Muscle of arm (tissue), 12 donors: ENCODE data around the gene ABLIM1. TPM values are rescaled to one million over a fixed set of nuclear protein-coding genes. Genes with fewer than 3 reads are reported as not detected.

Experiments used
- DNase-seq: peaks from one replicate; pipeline ENCODE4 v3.0.0-alpha.2; 2013
- polyA plus RNA-seq, 12 donors: library from polyadenylated mRNA; unstranded; fragments of 120-200 nt; gene quantifications; one replicate each; pipeline ENCODE4 v1.2.1, GENCODE V29; 2013; ENCODE audit not compliant: insufficient read length in 12 of 12

The ABLIM1 gene
- polyA plus RNA-seq, 12 donors: 44.3 to 111 (median 60.8) TPM; not detected in 1

DNA sequence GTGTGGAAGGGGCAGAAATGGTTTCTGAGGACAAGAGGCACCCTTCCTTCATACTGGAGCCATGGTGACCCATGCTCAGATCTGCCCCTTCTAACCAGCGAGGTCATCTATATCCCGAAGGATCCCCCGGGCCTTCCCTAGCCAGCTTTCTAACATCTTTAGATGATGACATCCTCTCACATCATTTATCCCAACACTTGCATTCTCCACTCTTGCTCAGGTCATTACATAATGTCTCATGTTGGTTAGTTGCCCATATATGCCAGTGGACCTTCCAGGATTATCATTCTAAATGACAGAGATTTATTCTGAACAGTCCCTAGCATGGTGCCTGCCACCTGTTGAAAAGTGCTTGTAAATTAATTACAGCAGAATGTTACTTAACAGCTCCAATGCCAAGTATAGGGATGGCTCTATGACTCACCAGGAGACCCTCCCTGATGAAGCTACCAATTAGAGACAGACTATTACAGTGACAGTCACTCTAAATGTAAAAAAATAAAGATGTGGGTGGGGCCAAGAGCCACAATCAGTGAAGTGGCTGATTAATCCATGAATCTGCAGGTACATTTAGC lies 22.6 kb upstream of the ABLIM1 start:
- no peak for DNase-seq

DNA sequence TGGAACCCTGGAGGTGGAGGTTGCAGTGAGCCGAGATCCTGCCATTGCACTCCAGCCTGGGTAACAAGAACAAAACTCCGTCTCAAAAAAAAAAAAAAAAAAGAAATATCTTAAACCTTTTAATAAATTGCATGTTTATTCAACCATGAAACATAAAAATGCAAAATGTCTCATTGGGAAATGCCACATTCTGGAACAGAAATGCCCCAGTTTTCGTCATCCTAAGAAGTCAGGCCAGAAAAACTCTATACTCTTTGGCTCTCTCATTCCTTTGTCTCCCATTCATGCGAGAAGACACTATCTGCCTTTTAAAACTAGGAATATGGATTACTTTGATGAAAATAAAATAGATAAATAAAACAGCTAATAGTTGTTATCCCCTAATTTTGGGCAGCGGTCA lies 21.5 kb upstream of the ABLIM1 start:
- no peak for DNase-seq

DNA sequence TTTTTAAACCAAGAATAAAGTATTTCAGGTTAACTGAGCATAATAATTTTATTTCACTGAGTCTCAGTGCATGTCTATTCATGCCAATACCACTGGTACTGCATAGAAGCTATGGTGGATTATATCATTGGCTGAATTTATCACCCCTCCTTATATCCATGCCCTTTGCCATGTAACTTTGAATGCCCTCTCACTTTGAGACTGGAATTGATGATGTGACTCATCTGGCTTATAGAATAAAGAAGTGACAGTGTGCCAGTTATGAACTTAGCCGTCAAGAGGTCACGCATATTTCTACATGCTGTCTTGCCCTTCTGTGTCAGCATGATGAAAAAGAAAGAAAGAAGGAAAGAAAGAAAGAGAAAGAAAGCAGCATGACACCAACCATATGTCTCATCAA lies 20.7 kb upstream of the ABLIM1 start:
- no peak for DNase-seq

DNA sequence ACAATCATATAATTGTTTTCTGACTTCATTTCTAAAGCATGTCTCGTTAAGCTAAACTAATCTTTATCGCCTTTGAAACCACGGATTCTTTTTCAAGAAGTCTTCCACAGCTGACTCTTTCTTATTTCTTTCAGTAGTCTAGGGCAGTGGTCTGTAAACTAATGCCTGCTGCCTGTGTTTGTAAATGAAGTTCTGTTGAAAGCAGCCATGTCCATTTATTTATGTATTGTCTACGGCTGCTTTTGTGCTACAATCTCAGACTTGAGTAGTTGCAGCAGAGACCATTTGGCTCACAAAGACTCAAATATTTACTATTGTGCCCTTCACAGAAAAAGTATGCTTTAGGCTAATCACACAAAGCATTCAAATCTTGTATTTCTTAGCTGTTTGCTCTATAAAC lies 20.3 kb upstream of the ABLIM1 start:
- DNase-seq: no peak

DNA sequence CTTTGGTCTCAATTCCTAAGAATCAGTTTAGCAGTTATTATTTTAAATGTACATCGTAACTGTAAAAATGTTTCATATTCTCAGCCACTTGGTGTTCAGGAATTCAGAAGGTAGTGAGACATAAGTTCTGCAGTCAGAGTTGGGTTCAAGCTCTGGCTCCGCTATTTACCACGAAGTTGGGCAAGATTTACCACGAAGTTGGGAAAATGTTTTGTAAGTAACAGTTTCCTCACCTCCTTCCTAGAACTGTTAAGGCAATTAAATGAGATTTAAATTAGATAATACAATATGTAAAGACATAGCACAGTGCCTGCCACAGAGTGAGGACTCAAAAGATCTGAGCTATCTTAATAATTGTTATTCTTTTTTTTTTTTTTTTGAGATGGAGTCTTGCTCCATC lies 16.3 kb upstream of the ABLIM1 start:
- no peak for DNase-seq

DNA sequence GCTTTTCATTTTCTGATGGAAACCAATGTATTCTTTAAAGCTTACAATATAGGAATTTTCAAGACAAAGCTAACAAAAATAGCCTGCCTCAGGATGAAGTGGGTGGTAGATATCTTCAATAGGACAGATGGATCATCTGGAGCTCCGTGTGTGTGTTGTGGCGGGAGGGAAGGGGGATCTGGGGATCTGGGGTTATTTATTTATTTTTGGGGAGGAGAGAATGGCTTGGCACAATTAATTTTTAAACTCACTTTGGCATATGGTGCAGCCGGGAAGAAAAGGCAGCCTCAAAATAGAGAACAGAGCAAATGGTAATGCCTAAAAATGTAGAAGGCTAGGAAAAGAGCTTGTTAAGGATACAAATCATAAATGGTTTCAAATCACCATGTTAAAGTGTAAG lies 11.6 kb upstream of the ABLIM1 start:
- no peak for DNase-seq

DNA sequence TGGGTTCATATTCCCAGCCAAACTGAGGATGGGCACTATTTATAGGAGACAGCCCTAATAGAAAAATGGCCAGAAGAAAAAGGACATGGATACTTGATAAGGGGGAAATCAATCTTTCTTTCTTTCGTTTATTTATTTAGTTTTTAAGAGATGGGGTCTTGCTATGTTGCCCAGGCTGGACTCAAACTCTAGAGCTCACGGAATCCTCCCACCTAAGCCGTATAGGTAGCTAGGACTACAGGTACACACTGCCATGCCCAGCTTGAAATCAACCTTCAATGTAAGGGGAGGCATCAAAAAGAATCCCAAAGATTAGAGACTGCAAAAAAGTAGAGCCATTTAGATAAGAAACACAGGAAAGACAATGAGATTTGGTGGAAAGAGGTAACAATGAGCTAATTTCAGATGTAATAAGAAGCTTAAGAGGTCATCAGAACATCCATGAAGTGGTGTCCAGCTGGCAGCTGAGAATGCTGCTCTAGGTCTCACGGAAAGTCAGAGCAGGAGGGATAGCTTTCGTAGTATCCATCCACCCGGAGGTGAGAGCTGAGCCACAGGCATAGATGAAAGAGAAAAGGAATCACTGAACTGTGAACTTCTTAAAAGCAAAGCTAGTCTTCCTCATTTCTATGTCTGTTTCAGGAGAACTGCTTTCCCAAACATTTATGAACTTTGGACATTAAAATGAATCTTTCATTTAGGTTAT lies 10.5 kb upstream of the ABLIM1 start:
- DNase-seq: no peak

DNA sequence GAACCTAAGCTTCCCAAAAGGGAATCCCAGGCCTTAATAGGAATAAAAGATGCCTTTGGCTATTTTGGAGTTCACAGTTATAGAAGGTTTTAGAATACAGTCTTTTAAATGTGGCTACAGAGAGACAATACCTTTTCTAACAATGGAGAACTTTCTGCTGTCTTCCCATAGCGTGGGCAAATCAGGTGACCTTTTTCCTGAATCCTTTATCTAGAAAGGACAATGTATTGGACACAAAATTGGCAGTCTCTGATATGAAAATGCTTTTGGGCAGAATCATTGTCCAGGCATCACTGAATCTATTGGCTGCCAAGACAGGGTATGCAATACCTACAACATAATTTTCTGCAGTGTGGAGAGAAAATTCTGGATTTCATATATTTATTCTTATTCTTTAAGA lies 7.8 kb upstream of the ABLIM1 start:
- no peak for DNase-seq

DNA sequence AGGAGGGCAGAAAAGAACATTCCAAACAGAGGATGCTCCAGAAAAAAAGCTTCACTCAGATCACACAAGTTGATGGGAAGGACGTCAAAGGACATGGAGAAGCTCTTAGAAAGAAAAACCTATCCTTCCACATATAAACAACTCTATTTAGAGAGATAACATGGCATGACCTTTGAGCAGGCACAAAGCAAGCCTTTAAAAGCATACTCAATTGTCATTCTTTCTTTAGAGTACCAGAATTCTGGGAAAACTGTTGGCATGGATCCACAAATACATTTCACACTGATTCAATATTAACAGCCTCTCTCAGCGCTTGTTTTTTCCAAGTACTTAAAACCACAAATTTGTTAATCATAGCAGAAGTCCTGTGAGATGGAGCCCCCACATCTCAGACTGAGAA lies 7.3 kb upstream of the ABLIM1 start:
- DNase-seq: no peak

DNA sequence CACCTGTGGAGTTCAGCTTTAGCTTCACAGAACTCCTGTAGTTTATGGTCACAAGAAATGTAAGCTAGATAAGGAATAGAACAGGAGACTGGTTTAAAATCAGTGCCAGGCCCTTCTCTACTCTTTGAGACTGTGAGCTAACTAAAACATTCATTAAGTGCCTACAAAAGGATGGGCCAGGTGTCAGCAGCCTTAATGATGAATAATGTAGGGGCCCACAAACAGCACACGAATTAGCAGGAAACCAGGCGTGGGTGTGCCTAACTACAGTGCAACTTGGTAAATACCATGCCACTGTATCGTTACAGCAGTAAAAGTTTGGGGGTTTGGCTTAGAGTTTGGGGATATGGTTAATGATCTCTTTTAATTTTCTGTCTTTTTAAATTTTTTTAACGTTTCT lies 6.1 kb upstream of the ABLIM1 start:
- no peak for DNase-seq

DNA sequence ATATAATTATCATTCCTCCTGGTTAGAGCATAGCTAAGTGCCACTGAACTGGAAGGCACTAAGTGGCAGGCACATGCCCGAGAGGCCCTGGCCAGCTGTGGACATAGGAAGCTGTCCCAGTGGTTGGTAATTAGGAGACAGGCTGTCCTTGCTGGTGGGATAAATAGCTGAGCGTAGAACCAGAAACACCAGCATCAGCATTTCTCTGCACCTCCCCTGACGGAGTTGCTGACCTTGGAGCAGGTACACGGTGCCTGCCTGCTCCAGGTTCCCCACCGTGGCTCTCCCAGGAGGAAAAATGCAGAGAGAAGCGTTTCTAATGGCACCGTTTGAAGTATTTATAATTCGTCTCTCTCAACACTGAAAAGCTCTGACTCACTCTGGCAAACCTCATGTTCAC lies 5.6 kb upstream of the ABLIM1 start:
- no peak for DNase-seq

DNA sequence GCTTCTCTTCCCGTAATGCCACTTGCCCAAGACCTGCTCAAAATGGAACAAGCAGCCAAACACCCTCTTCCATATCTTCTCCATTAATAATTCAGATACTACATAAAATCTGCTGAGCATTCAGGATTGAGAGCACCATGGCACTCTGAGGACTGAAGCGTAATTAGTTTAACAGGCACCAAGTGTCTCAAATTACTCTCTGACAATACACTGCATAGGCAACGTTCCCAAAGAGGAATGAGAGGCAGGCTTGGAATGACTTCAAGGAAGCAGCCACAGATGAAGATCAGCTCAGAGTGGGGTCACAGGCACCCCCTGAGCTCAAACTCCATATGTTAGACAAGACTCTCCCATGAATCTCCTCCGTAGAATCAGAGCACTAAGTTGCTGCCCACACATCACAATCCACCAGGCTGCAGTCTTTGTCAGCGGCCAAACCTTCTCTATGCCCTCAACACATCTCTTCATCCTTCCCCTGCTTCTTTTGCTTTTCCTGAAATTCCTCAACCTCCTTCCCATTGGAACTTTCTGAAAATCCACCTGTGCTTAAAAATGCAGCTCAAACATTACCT lies 4.7 kb upstream of the ABLIM1 start:
- no peak for DNase-seq

DNA sequence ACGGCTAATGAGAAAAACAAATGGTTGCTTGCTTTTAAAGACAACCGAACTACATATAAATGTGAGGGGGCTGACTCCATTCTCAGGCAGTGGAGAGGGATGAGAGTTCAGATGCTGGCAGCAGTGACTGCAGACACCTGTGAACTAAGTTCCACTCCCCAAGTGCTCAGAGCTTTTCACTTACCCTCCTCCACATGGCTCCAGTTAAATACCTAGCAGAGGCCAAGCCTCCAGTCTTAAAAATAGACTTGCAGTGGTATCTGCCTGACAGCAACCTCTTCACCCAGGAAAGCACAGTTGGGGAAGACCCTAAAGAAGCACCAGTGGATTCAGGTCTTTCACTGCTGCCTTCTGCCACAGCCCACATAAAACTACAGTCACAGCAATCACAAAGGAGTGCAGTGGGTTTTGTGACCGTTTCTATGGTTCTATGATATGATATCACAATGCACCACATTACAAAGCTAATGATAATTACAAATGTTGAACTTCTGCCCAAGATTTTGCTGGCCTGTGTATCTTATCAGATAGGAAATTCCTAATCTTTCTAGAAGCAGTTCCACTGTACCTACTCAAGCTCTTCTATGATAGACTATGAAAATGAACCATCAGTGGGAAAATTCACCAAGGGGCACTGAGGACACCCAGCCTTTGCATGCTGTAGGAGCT lies 3.3 kb upstream of the ABLIM1 start:
- no peak for DNase-seq

DNA sequence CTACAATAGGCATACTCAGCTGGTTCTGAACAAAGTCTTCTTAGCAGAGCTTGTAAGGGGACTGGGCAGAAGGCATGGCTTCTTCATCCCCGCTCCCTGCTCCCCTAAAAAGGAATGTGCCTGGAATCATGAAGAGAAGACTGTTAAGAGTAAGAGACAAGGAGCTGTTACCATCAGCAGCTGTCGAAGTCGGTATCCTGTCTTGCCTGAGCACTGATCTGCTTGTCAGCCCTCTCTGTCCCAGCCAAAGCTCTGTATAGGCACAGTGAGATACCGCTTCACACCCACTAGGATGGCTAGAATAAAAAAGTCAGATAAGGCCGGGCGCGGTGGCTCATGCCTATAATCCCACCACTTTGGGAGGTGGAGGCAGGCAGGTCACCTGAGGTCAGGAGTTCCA lies 2.4 kb downstream of the ABLIM1 start:
- no peak for DNase-seq

DNA sequence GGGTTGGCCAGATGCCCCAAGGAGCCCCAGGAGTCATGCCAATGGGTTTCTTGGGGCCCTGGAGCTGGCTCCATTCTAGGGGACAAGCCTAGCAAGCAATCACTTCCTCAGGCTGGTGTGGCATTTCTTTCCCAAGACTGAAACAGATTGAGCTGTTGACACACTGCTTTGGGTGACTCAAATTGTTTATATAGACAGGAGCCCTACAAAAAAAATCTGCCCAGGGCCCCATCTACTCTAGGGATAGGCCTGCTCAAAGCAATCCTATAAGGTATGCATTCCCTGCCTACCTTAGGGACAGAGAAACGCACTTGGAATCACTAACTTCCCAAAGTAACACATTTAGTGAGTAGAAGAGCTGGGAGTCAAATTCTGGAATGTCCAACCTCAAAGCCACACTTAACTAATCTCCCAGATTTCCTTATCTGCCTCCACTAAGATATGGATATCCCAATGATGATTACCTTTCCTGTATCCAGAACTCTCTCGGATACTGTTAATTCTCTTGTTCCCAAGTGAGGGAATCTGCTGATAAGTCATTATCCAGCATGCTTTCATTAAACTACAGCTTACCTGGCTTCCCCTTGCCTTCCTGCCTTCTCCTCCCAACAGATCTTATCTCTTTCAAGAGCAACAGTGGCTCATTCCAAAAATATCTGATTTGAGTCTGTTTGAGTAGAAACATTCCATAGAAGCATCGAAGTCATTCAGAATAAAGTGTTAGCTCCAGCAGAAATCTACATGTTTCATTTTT lies 3.1 kb downstream of the ABLIM1 start:
- no peak for DNase-seq

DNA sequence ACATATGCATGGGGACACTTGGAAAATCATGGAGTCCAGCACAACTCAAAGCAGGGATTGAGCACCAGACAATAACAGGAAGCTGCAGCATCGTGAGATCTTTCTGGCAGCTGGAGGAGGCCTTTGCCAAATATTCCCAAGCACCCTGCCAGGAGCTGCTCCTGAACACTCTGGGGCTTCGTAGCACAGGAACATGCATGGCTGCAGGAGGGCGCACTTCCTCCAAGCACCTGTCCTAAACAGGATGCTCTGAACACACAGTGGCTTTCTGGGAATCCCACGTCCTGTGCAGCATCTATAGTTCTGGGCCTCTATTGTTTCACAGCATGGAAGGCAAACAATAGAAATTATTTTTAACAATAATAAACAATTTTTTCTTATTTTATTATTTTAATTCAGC lies 4.1 kb downstream of the ABLIM1 start:
- DNase-seq: no peak

DNA sequence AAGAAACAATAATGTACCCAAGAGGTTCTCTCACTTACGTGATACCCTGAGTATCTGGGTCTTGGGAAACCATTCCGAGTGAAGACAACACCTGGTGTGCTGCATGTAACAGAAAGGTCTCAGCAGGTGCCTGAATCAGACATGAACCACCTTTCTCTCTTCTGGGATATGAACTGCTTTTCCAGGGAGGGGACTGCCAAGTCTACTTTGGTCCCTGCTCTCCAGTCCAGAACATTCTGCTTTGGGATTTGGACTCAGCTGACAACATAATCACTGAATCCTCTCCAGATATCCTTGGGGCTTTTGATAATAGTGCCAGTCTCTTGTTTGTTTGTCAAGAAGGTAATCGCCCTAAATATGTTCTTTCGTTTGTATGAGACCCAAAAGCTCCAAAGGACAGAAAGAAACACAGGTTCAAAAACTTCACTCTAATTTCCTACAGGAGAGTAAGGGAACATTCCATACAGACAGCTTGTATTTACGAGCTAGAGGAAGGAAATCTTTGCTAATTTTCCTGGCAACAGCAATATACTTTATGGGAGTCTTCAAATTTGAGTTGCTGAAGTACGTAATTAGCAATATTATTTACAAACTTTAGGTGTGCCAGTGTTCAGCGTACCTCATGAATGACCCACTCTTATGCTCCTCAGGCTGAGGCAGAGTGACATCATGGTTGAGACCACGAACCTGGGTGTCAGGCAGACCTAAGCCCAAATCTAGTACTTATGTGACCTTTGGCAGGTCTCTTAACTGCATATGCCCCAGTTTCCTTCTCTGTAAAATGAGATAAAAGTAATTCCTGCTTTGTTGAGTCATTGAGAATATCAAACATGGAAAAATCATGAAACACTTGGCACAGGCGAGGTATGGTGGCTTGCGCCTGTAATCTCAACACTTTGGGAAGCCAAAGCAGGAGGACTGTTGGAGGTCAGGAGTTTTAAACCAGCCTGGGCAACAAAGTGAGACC lies 5.4 kb downstream of the ABLIM1 start:
- no peak for DNase-seq

DNA sequence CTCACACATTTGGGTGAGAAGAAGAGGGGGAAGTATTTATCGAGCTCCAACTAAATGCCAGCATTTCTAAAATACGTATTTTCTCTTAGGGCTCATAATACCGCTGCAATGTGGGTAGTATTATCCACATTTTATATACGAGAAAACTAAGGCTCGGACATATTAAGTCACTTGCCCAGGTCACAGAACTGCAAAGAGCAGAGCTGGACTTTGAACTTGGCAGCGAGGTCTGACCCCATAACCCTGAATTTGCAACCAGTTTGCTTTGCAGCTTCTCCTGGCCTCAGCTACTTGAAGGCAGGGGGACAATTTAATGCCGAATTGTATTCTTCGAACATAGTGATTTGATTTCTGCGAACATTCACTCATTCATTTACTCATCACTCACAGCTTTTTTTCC lies 7.2 kb downstream of the ABLIM1 start:
- no peak for DNase-seq

DNA sequence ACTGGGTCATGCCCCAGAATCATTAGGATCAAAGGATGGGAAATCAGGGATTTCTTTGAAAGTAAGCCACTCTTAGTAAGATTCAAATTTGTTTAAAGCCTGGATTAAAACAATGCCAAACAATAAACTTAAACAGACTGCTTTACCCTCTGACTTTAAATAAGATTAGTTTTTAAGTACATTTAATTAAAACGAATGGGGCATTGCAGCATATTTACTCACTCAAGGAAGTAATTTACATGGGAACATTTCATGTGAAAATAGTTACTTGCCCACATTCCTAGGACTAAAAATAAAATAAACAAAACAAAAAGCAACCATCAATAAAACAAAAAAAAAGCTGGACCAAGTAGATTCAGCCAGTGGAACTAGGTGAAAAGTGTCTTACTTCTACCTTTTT lies 7.8 kb downstream of the ABLIM1 start:
- no peak for DNase-seq

DNA sequence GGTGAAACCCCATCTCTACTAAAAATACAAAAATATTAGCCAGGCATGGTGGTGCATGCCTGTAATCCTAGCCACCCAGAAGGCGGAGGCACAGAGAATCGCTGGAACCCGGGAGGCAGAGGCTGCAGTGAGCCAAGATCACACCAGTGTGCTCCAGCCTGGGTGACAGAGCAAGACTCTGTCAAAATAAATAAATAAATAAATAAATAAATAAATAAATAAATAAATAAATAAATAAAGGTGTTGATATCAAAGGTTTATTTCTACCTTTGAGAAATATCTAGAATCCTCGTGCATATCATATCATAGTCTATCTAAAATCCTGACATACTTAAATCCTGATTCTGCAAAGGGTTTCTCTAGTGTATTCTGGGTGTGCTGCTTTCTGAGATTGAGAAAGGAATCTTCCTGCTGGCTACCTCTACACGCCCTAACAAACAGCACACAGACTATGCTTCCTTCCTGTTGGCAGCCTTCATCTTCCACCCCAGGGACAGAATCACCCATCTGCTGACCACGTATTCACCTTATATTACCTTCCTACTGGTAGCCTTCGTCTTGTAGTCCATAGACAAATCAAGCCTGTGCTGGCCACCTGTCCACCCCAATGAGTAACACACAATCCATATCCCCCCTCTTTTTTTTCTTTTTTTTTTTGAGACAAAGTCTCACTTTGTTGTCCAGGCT lies 8.7 kb downstream of the ABLIM1 start:
- DNase-seq: no peak

DNA sequence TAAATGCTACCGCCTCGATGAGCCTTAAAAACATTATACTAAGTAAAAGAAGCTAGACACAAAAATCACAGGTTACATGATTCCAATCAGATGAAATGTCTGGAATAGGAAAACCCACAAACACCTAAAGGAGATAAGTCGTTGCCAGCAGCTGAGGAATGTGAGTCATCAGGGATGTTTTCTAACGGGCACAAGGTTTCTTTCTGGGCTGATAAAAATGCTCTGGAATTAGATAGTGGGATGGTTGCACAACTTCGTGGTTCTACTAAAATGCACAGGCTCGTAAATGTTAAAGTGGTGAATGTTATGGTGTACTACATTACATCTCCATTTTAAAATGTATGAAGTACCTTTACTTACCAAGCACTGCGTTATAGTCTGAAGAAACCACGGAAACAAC lies 9.7 kb downstream of the ABLIM1 start:
- DNase-seq: no peak
